ENCODE measurements around the gene ANKS4B.

Gene ANKS4B

GRCh38 chr16:21265104-21265837, 31.8 kb downstream of the ANKS4B start:
- Histone ChIP-seq H3K4me1 (ENCODE audit: control insufficient read depth, insufficient read depth, low read length) (peaks cover 3% of the 10 kb centered on the region; the same call in 1 of the 2 replicates), H3K9me3 (ENCODE audit: control insufficient read depth, insufficient read depth, low read depth, low read length) (no peaks in the 10 kb centered on the region), H3K27ac (ENCODE audit: extremely low read depth, low read depth, low read length) (no peak overlapping the region), H3K36me3 (ENCODE audit: control insufficient read depth in 2 of 2, insufficient read depth in 1 of 2, low read length in 2 of 2) (no peaks in the 10 kb centered on the region), H3K4me3 (ENCODE audit: low read depth, low read length) (no peak overlapping the region)
- ChIA-PET POLR2A (no interaction called here), CTCF (interaction anchor here (0.6 to 1.7 kb wide), 3 partner anchors 13 to 464 kb away, joined by 5 to 9 read pairs (median 6); partner anchors contain the start of gene CRYM)
- TF ChIP-seq ZBTB48 (tag by site-specific recombination; IDR thresholded peaks at IDR 0.05) (no peak), ZNF398 (tag by site-specific recombination; IDR thresholded peaks at IDR 0.05) (no peak), OSR2 (tag by site-specific recombination; IDR thresholded peaks at IDR 0.05) (no peak), ZFP69B (tag by site-specific recombination; IDR thresholded peaks at IDR 0.05) (no peak), ZNF701 (tag by site-specific recombination; IDR thresholded peaks at IDR 0.05) (no peak)
- TF ChIP-seq, protein P1, sequence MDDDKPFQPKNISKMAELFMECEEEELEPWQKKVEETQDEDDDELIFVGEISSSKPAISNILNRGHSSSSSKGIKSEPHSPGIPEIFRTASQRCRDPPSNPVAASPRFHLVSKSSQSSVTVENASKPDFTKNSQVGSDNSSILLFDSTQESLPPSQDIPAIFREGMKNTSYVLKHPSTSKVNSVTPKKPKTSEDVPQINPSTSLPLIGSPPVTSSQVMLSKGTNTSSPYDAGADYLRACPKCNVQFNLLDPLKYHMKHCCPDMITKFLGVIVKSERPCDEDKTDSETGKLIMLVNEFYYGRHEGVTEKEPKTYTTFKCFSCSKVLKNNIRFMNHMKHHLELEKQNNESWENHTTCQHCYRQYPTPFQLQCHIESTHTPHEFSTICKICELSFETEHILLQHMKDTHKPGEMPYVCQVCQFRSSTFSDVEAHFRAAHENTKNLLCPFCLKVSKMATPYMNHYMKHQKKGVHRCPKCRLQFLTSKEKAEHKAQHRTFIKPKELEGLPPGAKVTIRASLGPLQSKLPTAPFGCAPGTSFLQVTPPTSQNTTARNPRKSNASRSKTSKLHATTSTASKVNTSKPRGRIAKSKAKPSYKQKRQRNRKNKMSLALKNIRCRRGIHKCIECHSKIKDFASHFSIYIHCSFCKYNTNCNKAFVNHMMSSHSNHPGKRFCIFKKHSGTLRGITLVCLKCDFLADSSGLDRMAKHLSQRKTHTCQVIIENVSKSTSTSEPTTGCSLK (tag by site-specific recombination; IDR thresholded peaks at IDR 0.05): no peak

GRCh38 chr16:21267298-21267697, 33.8 kb downstream of the ANKS4B start:
- CTCF ChIA-PET: interaction anchor here (0.6 to 1.7 kb wide), 3 partner anchors 27 to 1052 kb away, joined by 3 to 9 read pairs (median 3); no protein-coding TSS in a partner anchor
- POLR2A ChIA-PET: interaction anchor here (0.6 kb wide), 1 partner anchor 101 kb away, joined by 3 read pairs; no protein-coding TSS in a partner anchor
- TF ChIP-seq ZNF561 (tag by site-specific recombination; IDR thresholded peaks at IDR 0.05; ENCODE audit: borderline replicate concordance) (no peak), ZNF24 (tag by site-specific recombination; IDR thresholded peaks at IDR 0.05) (no peak), KLF8 (tag by site-specific recombination; IDR thresholded peaks at IDR 0.05) (no peak), HOXD13 (CRISPR knock-in tag; IDR thresholded peaks at IDR 0.05; ENCODE audit: borderline replicate concordance) (no peak), ZNF843 (tag by site-specific recombination; IDR thresholded peaks at IDR 0.05) (no peak), MZF1 (tag by site-specific recombination; IDR thresholded peaks at IDR 0.05; ENCODE audit: borderline replicate concordance) (no peak), ZNF169 (tag by site-specific recombination; IDR thresholded peaks at IDR 0.05) (no peak), ZNF585B (tag by site-specific recombination; IDR thresholded peaks at IDR 0.05) (no peak), FEZF1 (tag by site-specific recombination; IDR thresholded peaks at IDR 0.05) (no peak), ZBTB1 (tag by site-specific recombination; IDR thresholded peaks at IDR 0.05) (no peak), ZBTB26 (tag by site-specific recombination; optimal IDR thresholded peaks at IDR 0.05) (no peak), BCL11A (tag by site-specific recombination; IDR thresholded peaks at IDR 0.05; ENCODE audit: low read depth) (no peak), ZFP3 (tag by site-specific recombination; IDR thresholded peaks at IDR 0.05; ENCODE audit: low read depth) (no peak), KLF16 (tag by site-specific recombination; IDR thresholded peaks at IDR 0.05) (no peak), ZBTB44 (tag by site-specific recombination; IDR thresholded peaks at IDR 0.05) (no peak)
- TF ChIP-seq, protein P2, sequence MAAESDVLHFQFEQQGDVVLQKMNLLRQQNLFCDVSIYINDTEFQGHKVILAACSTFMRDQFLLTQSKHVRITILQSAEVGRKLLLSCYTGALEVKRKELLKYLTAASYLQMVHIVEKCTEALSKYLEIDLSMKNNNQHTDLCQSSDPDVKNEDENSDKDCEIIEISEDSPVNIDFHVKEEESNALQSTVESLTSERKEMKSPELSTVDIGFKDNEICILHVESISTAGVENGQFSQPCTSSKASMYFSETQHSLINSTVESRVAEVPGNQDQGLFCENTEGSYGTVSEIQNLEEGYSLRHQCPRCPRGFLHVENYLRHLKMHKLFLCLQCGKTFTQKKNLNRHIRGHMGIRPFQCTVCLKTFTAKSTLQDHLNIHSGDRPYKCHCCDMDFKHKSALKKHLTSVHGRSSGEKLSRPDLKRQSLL (tag by site-specific recombination; IDR thresholded peaks at IDR 0.05): no peak
- H3K9me3 ChIP-seq (ENCODE audit: control insufficient read depth, insufficient read depth, low read depth, low read length): no peaks in the 10 kb centered on the region
- no peak overlapping the region for H3K4me3 ChIP-seq (ENCODE audit: low read depth, low read length)
- peaks cover 3% of the 10 kb centered on the region; the same call in 1 of the 2 replicates for H3K4me1 ChIP-seq (ENCODE audit: control insufficient read depth, insufficient read depth, low read length)
- no peaks in the 10 kb centered on the region for H3K36me3 ChIP-seq (ENCODE audit: control insufficient read depth in 2 of 2, insufficient read depth in 1 of 2, low read length in 2 of 2)
- no peak overlapping the region for H3K27ac ChIP-seq (ENCODE audit: extremely low read depth, low read depth, low read length)

All from HEK293 (cell line).